HepG2 (cell line): Measurements from ENCODE around the gene PTPN3. TPM values are rescaled to one million over a fixed set of nuclear protein-coding genes. Genes with fewer than 3 reads are reported as not detected.

Experiments
- BRCA1 ChIP-seq: sonication (generic); formaldehyde crosslinking; IDR thresholded peaks from 2 replicates; pipeline ENCODE4 v1.4.0; 2020; ENCODE audit warnings: missing genetic modification reagents
- ELF4 ChIP-seq: sonication (generic); formaldehyde crosslinking; IDR thresholded peaks from 2 replicates; pipeline ENCODE4 v1.5.0; 2020; ENCODE audit warnings: missing genetic modification reagents, mild to moderate bottlenecking, moderate library complexity, borderline replicate concordance
- GATAD2A ChIP-seq: IDR thresholded peaks from 2 replicates; pipeline ENCODE4 v1.6.1; 2016
- IKZF4 ChIP-seq: sonication (generic); formaldehyde crosslinking; IDR thresholded peaks from 2 replicates; pipeline ENCODE4 v1.5.1; 2020; ENCODE audit warnings: borderline replicate concordance, mild to moderate bottlenecking, low read depth, missing genetic modification reagents; ENCODE audit errors: not compliant biosample characterization
- KDM5A ChIP-seq: fragments of 200-600 bp; sonication (generic); IDR thresholded peaks from 2 replicates; pipeline ENCODE4 v1.7.0; 2018; ENCODE audit warnings: antibody characterized with exemption, mild to moderate bottlenecking, low read length, borderline replicate concordance
- KDM5B ChIP-seq: sonication (generic); formaldehyde crosslinking; IDR thresholded peaks from 2 replicates; pipeline ENCODE4 v1.4.0; 2020; ENCODE audit warnings: missing genetic modification reagents, mild to moderate bottlenecking, borderline replicate concordance
- LCORL ChIP-seq, 2 experiments: fragments of 450-650 bp in 1 of 2; sonication (generic) in 1 of 2; formaldehyde crosslinking in 1 of 2; IDR thresholded peaks; 2 replicates each; pipeline versions ENCODE4 v1.5.0 to v1.6.1; 2017 to 2020; ENCODE audit warnings: antibody characterized with exemption in 1 of 2, missing genetic modification reagents in 1 of 2
- MAFK ChIP-seq, 2 experiments: IDR thresholded peaks in 1 of 2; conservative IDR thresholded peaks in 1 of 2; 2 replicates each; pipeline ENCODE4 v1.6.1; 2011; ENCODE audit warnings: improper control_type of control experiment in 2 of 2, low read length in 2 of 2
- MED1 ChIP-seq: sonication (generic); formaldehyde crosslinking; IDR thresholded peaks from 2 replicates; pipeline ENCODE4 v1.4.0; 2020; ENCODE audit warnings: missing genetic modification reagents
- NFYB ChIP-seq: sonication (generic); formaldehyde crosslinking; IDR thresholded peaks from 2 replicates; pipeline ENCODE4 v1.4.0; 2020; ENCODE audit warnings: missing genetic modification reagents
- RARA ChIP-seq: IDR thresholded peaks from 2 replicates; pipeline ENCODE4 v1.6.1; 2016; ENCODE audit warnings: missing genetic modification reagents, missing compliant biosample characterization
- RFXANK ChIP-seq: IDR thresholded peaks from 2 replicates; pipeline ENCODE4 v1.6.1; 2016
- ZFP90 ChIP-seq: sonication (generic); formaldehyde crosslinking; IDR thresholded peaks from 2 replicates; pipeline ENCODE4 v1.8.0; 2022; ENCODE audit warnings: missing genetic modification reagents, mild to moderate bottlenecking, inconsistent platforms, borderline replicate concordance
- ZNF205 ChIP-seq: IDR thresholded peaks from 2 replicates; pipeline ENCODE4 v1.6.1; 2018; ENCODE audit warnings: missing biosample characterization, missing genetic modification reagents
- ZNF33A ChIP-seq: sonication (generic); formaldehyde crosslinking; IDR thresholded peaks from 2 replicates; pipeline ENCODE4 v1.5.1; 2020; ENCODE audit warnings: missing genetic modification reagents, mild to moderate bottlenecking, moderate library complexity, borderline replicate concordance
- ZNF546 ChIP-seq: sonication (generic); formaldehyde crosslinking; conservative IDR thresholded peaks from 2 replicates; pipeline ENCODE4 v1.8.1; 2023; ENCODE audit warnings: mild to moderate bottlenecking, missing genetic modification reagents
- ZNF772 ChIP-seq: sonication (generic); formaldehyde crosslinking; IDR thresholded peaks from 2 replicates; pipeline ENCODE4 v1.5.0; 2020; ENCODE audit warnings: mild to moderate bottlenecking, missing genetic modification reagents
- polyA plus RNA-seq, 8 experiments: library from polyadenylated mRNA; depleted of rRNA in 3 of 8; stranded (reverse) in 7 of 8; unstranded in 1 of 8; fragments of >200 nt; fragmentation: Illumina TruSeq in 4 of 8; extraction: Trizol in 4 of 8; gene quantifications; 2 replicates each; pipeline versions ENCODE4 v1.2.1 to v1.2.3, GENCODE V29; 2011 to 2016; ENCODE audit warnings: low read depth in 4 of 8, missing spikeins in 1 of 8, mixed read lengths in 1 of 8; ENCODE audit not compliant: insufficient read depth in 1 of 8
- total RNA-seq, 5 experiments: library from RNA; depleted of rRNA; stranded (reverse); fragments of >200 nt; fragmentation: Illumina TruSeq; extraction: Trizol; gene quantifications; 2 replicates each; pipeline ENCODE4 v1.2.3, GENCODE V29; 2016; ENCODE audit warnings: low read depth in 1 of 5
- TF ChIP-seq, protein P1 (sequence below): sonication (generic); formaldehyde crosslinking; IDR thresholded peaks from 2 replicates; pipeline ENCODE4 v1.5.0; 2020; ENCODE audit warnings: mild to moderate bottlenecking, missing genetic modification reagents, borderline replicate concordance
- TF ChIP-seq, protein P2 (sequence below): IDR thresholded peaks from 2 replicates; pipeline ENCODE4 v1.6.1; 2016; ENCODE audit warnings: missing genetic modification reagents, missing compliant biosample characterization
- TF ChIP-seq, protein P3 (sequence below), 2 experiments: IDR thresholded peaks; 2 replicates each; pipeline ENCODE4 v1.6.1; 2011 to 2012; ENCODE audit warnings: low read length in 2 of 2, borderline replicate concordance in 1 of 2, low read depth in 1 of 2, mild to moderate bottlenecking in 1 of 2, moderate library complexity in 1 of 2
- TF ChIP-seq, protein P4 (sequence below): sonication (generic); formaldehyde crosslinking; IDR thresholded peaks from 2 replicates; pipeline ENCODE4 v1.5.1; 2020; ENCODE audit warnings: mild to moderate bottlenecking, moderate library complexity, missing genetic modification reagents

PTPN3 gene
- total and polyA plus RNA-seq, 2 of the 13 experiments (the other 11 are each of a cell fraction or from before 2014, with no cell fraction given), result 5.6 to 20.5 TPM

DNA sequence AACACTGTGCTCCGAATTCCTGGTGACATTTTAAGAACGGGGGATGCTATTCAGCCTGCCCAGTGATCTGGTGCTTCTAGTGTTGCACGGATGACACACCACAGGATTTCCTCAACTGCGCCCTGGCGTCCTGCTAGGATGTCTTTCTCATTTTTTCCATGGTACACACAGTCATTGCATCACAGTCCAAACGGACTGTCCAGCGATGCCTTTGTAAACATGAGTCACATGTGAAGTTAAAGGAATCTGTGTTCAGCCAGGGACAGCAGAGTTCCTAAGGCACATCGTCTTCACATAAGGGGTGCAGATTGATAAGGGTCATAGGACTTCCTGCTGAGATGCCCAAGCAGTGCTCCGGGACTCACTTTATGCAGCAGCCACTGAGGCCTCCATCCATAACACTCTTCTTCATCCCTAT is 9.3 kb upstream of the PTPN3 start (continued):
- TF ChIP-seq, protein P1, sequence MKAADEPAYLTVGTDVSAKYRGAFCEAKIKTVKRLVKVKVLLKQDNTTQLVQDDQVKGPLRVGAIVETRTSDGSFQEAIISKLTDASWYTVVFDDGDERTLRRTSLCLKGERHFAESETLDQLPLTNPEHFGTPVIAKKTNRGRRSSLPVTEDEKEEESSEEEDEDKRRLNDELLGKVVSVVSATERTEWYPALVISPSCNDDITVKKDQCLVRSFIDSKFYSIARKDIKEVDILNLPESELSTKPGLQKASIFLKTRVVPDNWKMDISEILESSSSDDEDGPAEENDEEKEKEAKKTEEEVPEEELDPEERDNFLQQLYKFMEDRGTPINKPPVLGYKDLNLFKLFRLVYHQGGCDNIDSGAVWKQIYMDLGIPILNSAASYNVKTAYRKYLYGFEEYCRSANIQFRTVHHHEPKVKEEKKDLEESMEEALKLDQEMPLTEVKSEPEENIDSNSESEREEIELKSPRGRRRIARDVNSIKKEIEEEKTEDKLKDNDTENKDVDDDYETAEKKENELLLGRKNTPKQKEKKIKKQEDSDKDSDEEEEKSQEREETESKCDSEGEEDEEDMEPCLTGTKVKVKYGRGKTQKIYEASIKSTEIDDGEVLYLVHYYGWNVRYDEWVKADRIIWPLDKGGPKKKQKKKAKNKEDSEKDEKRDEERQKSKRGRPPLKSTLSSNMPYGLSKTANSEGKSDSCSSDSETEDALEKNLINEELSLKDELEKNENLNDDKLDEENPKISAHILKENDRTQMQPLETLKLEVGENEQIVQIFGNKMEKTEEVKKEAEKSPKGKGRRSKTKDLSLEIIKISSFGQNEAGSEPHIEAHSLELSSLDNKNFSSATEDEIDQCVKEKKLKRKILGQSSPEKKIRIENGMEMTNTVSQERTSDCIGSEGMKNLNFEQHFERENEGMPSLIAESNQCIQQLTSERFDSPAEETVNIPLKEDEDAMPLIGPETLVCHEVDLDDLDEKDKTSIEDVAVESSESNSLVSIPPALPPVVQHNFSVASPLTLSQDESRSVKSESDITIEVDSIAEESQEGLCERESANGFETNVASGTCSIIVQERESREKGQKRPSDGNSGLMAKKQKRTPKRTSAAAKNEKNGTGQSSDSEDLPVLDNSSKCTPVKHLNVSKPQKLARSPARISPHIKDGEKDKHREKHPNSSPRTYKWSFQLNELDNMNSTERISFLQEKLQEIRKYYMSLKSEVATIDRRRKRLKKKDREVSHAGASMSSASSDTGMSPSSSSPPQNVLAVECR (CRISPR knock-in tag), result peak; percentile 66; the same call in 1 of the 2 replicates
- no peak for TF ChIP-seq LCORL (IDR thresholded peaks at IDR 0.05)
- peak; percentile 96 for TF ChIP-seq LCORL (CRISPR knock-in tag; IDR thresholded peaks at IDR 0.05)
- no peak for TF ChIP-seq ZNF546
- TF ChIP-seq ZNF33A (CRISPR knock-in tag), result no peak
- TF ChIP-seq MAFK (conservative IDR thresholded peaks at IDR 0.05 in 1 of 2, IDR thresholded peaks at IDR 0.05 in 1 of 2; ENCODE audit: low read length in 2 of 2), result 0 out of 4 replicates have a peak, but pooled peaks of 1 of the 2 experiments have one; percentile 1
- no peak for TF ChIP-seq KDM5A
- TF ChIP-seq MED1 (CRISPR knock-in tag), result peak; percentile 84
- TF ChIP-seq ELF4, result no peak
- TF ChIP-seq RARA, result peak; percentile 88
- TF ChIP-seq KDM5B (CRISPR knock-in tag), result no peak
- TF ChIP-seq, protein P2, sequence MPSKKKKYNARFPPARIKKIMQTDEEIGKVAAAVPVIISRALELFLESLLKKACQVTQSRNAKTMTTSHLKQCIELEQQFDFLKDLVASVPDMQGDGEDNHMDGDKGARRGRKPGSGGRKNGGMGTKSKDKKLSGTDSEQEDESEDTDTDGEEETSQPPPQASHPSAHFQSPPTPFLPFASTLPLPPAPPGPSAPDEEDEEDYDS, result peak; percentile 45; the same call in 1 of the 2 replicates
- TF ChIP-seq, protein P3, sequence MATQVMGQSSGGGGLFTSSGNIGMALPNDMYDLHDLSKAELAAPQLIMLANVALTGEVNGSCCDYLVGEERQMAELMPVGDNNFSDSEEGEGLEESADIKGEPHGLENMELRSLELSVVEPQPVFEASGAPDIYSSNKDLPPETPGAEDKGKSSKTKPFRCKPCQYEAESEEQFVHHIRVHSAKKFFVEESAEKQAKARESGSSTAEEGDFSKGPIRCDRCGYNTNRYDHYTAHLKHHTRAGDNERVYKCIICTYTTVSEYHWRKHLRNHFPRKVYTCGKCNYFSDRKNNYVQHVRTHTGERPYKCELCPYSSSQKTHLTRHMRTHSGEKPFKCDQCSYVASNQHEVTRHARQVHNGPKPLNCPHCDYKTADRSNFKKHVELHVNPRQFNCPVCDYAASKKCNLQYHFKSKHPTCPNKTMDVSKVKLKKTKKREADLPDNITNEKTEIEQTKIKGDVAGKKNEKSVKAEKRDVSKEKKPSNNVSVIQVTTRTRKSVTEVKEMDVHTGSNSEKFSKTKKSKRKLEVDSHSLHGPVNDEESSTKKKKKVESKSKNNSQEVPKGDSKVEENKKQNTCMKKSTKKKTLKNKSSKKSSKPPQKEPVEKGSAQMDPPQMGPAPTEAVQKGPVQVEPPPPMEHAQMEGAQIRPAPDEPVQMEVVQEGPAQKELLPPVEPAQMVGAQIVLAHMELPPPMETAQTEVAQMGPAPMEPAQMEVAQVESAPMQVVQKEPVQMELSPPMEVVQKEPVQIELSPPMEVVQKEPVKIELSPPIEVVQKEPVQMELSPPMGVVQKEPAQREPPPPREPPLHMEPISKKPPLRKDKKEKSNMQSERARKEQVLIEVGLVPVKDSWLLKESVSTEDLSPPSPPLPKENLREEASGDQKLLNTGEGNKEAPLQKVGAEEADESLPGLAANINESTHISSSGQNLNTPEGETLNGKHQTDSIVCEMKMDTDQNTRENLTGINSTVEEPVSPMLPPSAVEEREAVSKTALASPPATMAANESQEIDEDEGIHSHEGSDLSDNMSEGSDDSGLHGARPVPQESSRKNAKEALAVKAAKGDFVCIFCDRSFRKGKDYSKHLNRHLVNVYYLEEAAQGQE (IDR thresholded peaks at IDR 0.05; ENCODE audit: borderline replicate concordance in 1 of 2, low read depth in 1 of 2, low read length in 2 of 2), result peak in 1 of 2 experiments; percentile 48; a peak in 1 of 4 replicates
- TF ChIP-seq ZFP90, result no peak
- TF ChIP-seq RFXANK (CRISPR knock-in tag), result no peak
- no peak for TF ChIP-seq IKZF4 (CRISPR knock-in tag)
- TF ChIP-seq GATAD2A (CRISPR knock-in tag), result peak; percentile 98
- TF ChIP-seq ZNF772 (CRISPR knock-in tag), result no peak
- no peak for TF ChIP-seq NFYB (CRISPR knock-in tag)
- peak; percentile 67; the same call in 1 of the 2 replicates for TF ChIP-seq ZNF205 (CRISPR knock-in tag)
- no peak for TF ChIP-seq BRCA1
- TF ChIP-seq, protein P4, sequence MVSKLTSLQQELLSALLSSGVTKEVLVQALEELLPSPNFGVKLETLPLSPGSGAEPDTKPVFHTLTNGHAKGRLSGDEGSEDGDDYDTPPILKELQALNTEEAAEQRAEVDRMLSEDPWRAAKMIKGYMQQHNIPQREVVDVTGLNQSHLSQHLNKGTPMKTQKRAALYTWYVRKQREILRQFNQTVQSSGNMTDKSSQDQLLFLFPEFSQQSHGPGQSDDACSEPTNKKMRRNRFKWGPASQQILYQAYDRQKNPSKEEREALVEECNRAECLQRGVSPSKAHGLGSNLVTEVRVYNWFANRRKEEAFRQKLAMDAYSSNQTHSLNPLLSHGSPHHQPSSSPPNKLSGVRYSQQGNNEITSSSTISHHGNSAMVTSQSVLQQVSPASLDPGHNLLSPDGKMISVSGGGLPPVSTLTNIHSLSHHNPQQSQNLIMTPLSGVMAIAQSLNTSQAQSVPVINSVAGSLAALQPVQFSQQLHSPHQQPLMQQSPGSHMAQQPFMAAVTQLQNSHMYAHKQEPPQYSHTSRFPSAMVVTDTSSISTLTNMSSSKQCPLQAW (CRISPR knock-in tag), result peak; percentile 63
